ENCODE measurements around the gene HDGF. TPM values are rescaled to one million over a fixed set of nuclear protein-coding genes. Genes with fewer than 3 reads are reported as not detected.
A peak's percentile ranks its signal among the peaks of the same experiment; 100 is the strongest.

HDGF gene
- total RNA-seq, 1 experiment from 2014 or later, result 191 TPM

GRCh38 chr1:156772728-156773497 lies 21.4 kb upstream of the HDGF start:
- H3K27me3 ChIP-seq (ENCODE audit: low read length), result no peaks in the 10 kb centered on the region
- H2AFZ ChIP-seq (ENCODE audit: low read length), result no peak overlapping the region
- H3K4me2 ChIP-seq (ENCODE audit: low read depth, low read length, poor library complexity, severe bottlenecking), result no peak overlapping the region
- no peaks in the 10 kb centered on the region for H3K9me2 ChIP-seq (replicated peaks; ENCODE audit: insufficient read depth, low read length)
- H3K9ac ChIP-seq (ENCODE audit: low read length), result no peak overlapping the region
- no peaks in the 10 kb centered on the region for H3K9me3 ChIP-seq (ENCODE audit: low read length)
- H3K79me2 ChIP-seq (ENCODE audit: low read length), result peaks cover 94% of the 10 kb centered on the region
- peaks cover 17% of the 10 kb centered on the region; the same call in 1 of the 2 replicates for H3K36me3 ChIP-seq (ENCODE audit: insufficient read depth, low read length)
- DNase-seq, result no peak
- H3K4me1 ChIP-seq (ENCODE audit: low read length), result peaks cover 22% of the 10 kb centered on the region
- no peak overlapping the region for H3K27ac ChIP-seq (ENCODE audit: low read length)
- peaks cover 20% of the 10 kb centered on the region; the same call in 1 of the 2 replicates for H4K20me1 ChIP-seq (ENCODE audit: insufficient read depth, low read depth, low read length)
- H3K4me3 ChIP-seq (ENCODE audit: low read length), result no peak overlapping the region

GRCh38 chr1:156772222-156772621 lies 20.7 kb upstream of the HDGF start:
- Histone ChIP-seq H4K20me1 (ENCODE audit: insufficient read depth, low read depth, low read length) (peaks cover 20% of the 10 kb centered on the region; the same call in 1 of the 2 replicates), H3K9me3 (ENCODE audit: low read length) (no peaks in the 10 kb centered on the region), H3K27me3 (ENCODE audit: low read length) (no peaks in the 10 kb centered on the region), H3K9ac (ENCODE audit: low read length) (no peak overlapping the region), H3K36me3 (ENCODE audit: insufficient read depth, low read length) (peaks cover 17% of the 10 kb centered on the region; the same call in 1 of the 2 replicates), H2AFZ (ENCODE audit: low read length) (no peak overlapping the region), H3K27ac (ENCODE audit: low read length) (no peak overlapping the region), H3K4me1 (ENCODE audit: low read length) (peaks cover 22% of the 10 kb centered on the region), H3K79me2 (ENCODE audit: low read length) (peaks cover 93% of the 10 kb centered on the region), H3K4me3 (ENCODE audit: low read length) (no peak overlapping the region), H3K4me2 (ENCODE audit: low read depth, low read length, poor library complexity, severe bottlenecking) (no peak overlapping the region), H3K9me2 (replicated peaks; ENCODE audit: insufficient read depth, low read length) (no peaks in the 10 kb centered on the region)
- DNase-seq, result no peak

- Histone ChIP-seq H4K20me1 (ENCODE audit: insufficient read depth, low read depth, low read length) (peaks cover 11% of the 10 kb centered on the region; the same call in 1 of the 2 replicates), H3K27me3 (ENCODE audit: low read length) (no peaks in the 10 kb centered on the region), H3K9me2 (replicated peaks; ENCODE audit: insufficient read depth, low read length) (no peaks in the 10 kb centered on the region), H3K4me2 (ENCODE audit: low read depth, low read length, poor library complexity, severe bottlenecking) (peak overlapping the region; percentile 95), H3K9ac (ENCODE audit: low read length) (peak overlapping the region; percentile 96), H3K36me3 (ENCODE audit: insufficient read depth, low read length) (peaks cover 17% of the 10 kb centered on the region; the same call in 1 of the 2 replicates), H3K79me2 (ENCODE audit: low read length) (peaks cover 77% of the 10 kb centered on the region), H3K4me1 (ENCODE audit: low read length) (peaks cover 30% of the 10 kb centered on the region), H3K4me3 (ENCODE audit: low read length) (peak overlapping the region; percentile 92), H3K27ac (ENCODE audit: low read length) (peak overlapping the region; percentile 67; the same call in 1 of the 2 replicates), H2AFZ (ENCODE audit: low read length) (no peak overlapping the region), H3K9me3 (ENCODE audit: low read length) (no peaks in the 10 kb centered on the region)
- no peak for DNase-seq
These were observed 17.3 kb upstream of the HDGF start for GRCh38 chr1:156768610-156769295.

GRCh38 chr1:156767879-156768604 lies 16.6 kb upstream of the HDGF start:
- Histone ChIP-seq H3K4me3 (ENCODE audit: low read length) (peak overlapping the region; percentile 92), H3K79me2 (ENCODE audit: low read length) (peaks cover 70% of the 10 kb centered on the region), H2AFZ (ENCODE audit: low read length) (no peak overlapping the region)

GRCh38 chr1:156767101-156767878 lies 15.8 kb upstream of the HDGF start, which contains the start of gene PRCC:
Gene PRCC (plus strand): TSS chr1:156767535. CDS start chr1:156767772, 237 bp downstream.
- peak; percentile 100 for DNase-seq
- H3K4me2 ChIP-seq (ENCODE audit: low read depth, low read length, poor library complexity, severe bottlenecking), result peak within 1 kb of the TSS; percentile 95
- H3K27ac ChIP-seq (ENCODE audit: low read length), result peak within 1 kb of the TSS; percentile 67
- H2AFZ ChIP-seq (ENCODE audit: low read length), result peak within 1 kb of the TSS; percentile 51; the same call in 1 of the 2 replicates
- H3K9me3 ChIP-seq (ENCODE audit: low read length), result no peaks in the 10 kb centered on the region
- H3K4me3 ChIP-seq (ENCODE audit: low read length), result peak within 1 kb of the TSS; percentile 92
- peaks cover 62% of the 10 kb centered on the region for H3K79me2 ChIP-seq (ENCODE audit: low read length)
- H3K27me3 ChIP-seq (ENCODE audit: low read length), result no peaks in the 10 kb centered on the region
- H3K9ac ChIP-seq (ENCODE audit: low read length), result peak within 1 kb of the TSS; percentile 96
- H3K36me3 ChIP-seq (ENCODE audit: insufficient read depth, low read length), result peaks cover 11% of the 10 kb centered on the region; the same call in 1 of the 2 replicates
- H3K4me1 ChIP-seq (ENCODE audit: low read length), result peaks cover 30% of the 10 kb centered on the region
- H4K20me1 ChIP-seq (ENCODE audit: insufficient read depth, low read depth, low read length), result peaks cover 7% of the 10 kb centered on the region; the same call in 1 of the 2 replicates
- H3K9me2 ChIP-seq (replicated peaks; ENCODE audit: insufficient read depth, low read length), result no peaks in the 10 kb centered on the region

More at GRCh38 chr1:156767879-156768604, 16.6 kb upstream of the HDGF start:
- H3K27ac ChIP-seq (ENCODE audit: low read length), result peak overlapping the region; percentile 67; the same call in 1 of the 2 replicates
- H3K9me3 ChIP-seq (ENCODE audit: low read length), result no peaks in the 10 kb centered on the region
- peaks cover 30% of the 10 kb centered on the region for H3K4me1 ChIP-seq (ENCODE audit: low read length)
- peak overlapping the region; percentile 96 for H3K9ac ChIP-seq (ENCODE audit: low read length)
- H3K27me3 ChIP-seq (ENCODE audit: low read length), result no peaks in the 10 kb centered on the region
- DNase-seq, result peak; percentile 62
- H3K4me2 ChIP-seq (ENCODE audit: low read depth, low read length, poor library complexity, severe bottlenecking), result peak overlapping the region; percentile 95
- H4K20me1 ChIP-seq (ENCODE audit: insufficient read depth, low read depth, low read length), result peaks cover 11% of the 10 kb centered on the region; the same call in 1 of the 2 replicates
- H3K36me3 ChIP-seq (ENCODE audit: insufficient read depth, low read length), result peaks cover 17% of the 10 kb centered on the region; the same call in 1 of the 2 replicates
- no peaks in the 10 kb centered on the region for H3K9me2 ChIP-seq (replicated peaks; ENCODE audit: insufficient read depth, low read length)

GRCh38 chr1:156766298-156767100 lies 15.0 kb upstream of the HDGF start:
- H3K79me2 ChIP-seq (ENCODE audit: low read length), result peaks cover 55% of the 10 kb centered on the region
- no peaks in the 10 kb centered on the region for H3K9me2 ChIP-seq (replicated peaks; ENCODE audit: insufficient read depth, low read length)
- H2AFZ ChIP-seq (ENCODE audit: low read length), result peak overlapping the region; percentile 51
- peak overlapping the region; percentile 86 for H3K4me3 ChIP-seq (ENCODE audit: low read length)
- H3K9ac ChIP-seq (ENCODE audit: low read length), result peak overlapping the region; percentile 87
- H3K4me1 ChIP-seq (ENCODE audit: low read length), result peaks cover 30% of the 10 kb centered on the region
- peak overlapping the region; percentile 40; the same call in 1 of the 2 replicates for H3K27ac ChIP-seq (ENCODE audit: low read length)
- no peaks in the 10 kb centered on the region for H3K9me3 ChIP-seq (ENCODE audit: low read length)
- H4K20me1 ChIP-seq (ENCODE audit: insufficient read depth, low read depth, low read length), result peaks cover 7% of the 10 kb centered on the region; the same call in 1 of the 2 replicates
- H3K4me2 ChIP-seq (ENCODE audit: low read depth, low read length, poor library complexity, severe bottlenecking), result peak overlapping the region; percentile 92
- no peak for DNase-seq
- H3K36me3 ChIP-seq (ENCODE audit: insufficient read depth, low read length), result peaks cover 8% of the 10 kb centered on the region; the same call in 1 of the 2 replicates
- H3K27me3 ChIP-seq (ENCODE audit: low read length), result no peaks in the 10 kb centered on the region

Measured in Karpas-422 (cell line).